ENCODE results near the gene HNF1B. TPM values are rescaled to one million over a fixed set of nuclear protein-coding genes. Genes with fewer than 3 reads are reported as not detected.

HNF1B gene
- total and polyA plus RNA-seq, 4 donors: 1.6 to 5.7 (median 4.5) TPM

DNA sequence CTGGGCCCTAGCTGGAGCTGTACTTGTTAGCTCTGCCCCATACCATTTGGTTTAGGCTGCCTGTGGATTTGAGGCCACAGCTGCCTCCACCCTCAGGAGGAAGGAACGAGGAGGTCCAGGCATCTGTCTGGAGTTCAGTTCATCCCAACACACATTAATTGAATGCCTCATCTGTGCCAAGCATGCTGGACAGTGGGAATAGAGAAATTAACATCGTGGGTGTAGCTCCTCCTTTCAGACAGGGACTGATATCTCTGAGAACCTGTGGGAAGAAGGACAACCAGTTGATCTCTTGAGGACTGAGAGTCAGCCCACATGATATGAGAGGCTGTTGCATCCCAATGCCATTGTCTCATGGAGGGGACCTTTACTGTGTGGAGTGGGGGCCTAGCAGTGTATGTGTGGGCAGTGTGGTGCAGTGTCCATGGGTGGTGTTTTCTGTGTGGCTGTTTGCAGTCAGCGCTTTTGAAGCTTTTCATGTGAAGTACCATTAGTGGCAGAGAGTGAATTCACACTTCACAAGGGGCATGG lies 72.2 kb downstream of the HNF1B start:
- TF ChIP-seq HNF4A (conservative IDR thresholded peaks at IDR 0.05) (no peak), GABPA (IDR thresholded peaks at IDR 0.05 in 1 of 2, conservative IDR thresholded peaks at IDR 0.05 in 1 of 2) (no peak), TAF1 (conservative IDR thresholded peaks at IDR 0.05) (no peak), NR2F2 (IDR thresholded peaks at IDR 0.05) (no peak), YY1 (IDR thresholded peaks at IDR 0.05) (no peak), JUND (IDR thresholded peaks at IDR 0.05) (no peak), RXRA (IDR thresholded peaks at IDR 0.05) (no peak), FOXA2 (IDR thresholded peaks at IDR 0.05) (no peak), EGR1 (IDR thresholded peaks at IDR 0.05; ENCODE audit: low read depth in 2 of 2) (no peak), RAD21 (IDR thresholded peaks at IDR 0.05) (no peak), SP1 (IDR thresholded peaks at IDR 0.05) (no peak)
- TF ChIP-seq, protein P1, sequence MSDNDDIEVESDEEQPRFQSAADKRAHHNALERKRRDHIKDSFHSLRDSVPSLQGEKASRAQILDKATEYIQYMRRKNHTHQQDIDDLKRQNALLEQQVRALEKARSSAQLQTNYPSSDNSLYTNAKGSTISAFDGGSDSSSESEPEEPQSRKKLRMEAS (IDR thresholded peaks at IDR 0.05): no peak
- TF ChIP-seq, protein P2, sequence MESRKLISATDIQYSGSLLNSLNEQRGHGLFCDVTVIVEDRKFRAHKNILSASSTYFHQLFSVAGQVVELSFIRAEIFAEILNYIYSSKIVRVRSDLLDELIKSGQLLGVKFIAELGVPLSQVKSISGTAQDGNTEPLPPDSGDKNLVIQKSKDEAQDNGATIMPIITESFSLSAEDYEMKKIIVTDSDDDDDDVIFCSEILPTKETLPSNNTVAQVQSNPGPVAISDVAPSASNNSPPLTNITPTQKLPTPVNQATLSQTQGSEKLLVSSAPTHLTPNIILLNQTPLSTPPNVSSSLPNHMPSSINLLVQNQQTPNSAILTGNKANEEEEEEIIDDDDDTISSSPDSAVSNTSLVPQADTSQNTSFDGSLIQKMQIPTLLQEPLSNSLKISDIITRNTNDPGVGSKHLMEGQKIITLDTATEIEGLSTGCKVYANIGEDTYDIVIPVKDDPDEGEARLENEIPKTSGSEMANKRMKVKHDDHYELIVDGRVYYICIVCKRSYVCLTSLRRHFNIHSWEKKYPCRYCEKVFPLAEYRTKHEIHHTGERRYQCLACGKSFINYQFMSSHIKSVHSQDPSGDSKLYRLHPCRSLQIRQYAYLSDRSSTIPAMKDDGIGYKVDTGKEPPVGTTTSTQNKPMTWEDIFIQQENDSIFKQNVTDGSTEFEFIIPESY (IDR thresholded peaks at IDR 0.05): no peak
- TF ChIP-seq, protein P3, sequence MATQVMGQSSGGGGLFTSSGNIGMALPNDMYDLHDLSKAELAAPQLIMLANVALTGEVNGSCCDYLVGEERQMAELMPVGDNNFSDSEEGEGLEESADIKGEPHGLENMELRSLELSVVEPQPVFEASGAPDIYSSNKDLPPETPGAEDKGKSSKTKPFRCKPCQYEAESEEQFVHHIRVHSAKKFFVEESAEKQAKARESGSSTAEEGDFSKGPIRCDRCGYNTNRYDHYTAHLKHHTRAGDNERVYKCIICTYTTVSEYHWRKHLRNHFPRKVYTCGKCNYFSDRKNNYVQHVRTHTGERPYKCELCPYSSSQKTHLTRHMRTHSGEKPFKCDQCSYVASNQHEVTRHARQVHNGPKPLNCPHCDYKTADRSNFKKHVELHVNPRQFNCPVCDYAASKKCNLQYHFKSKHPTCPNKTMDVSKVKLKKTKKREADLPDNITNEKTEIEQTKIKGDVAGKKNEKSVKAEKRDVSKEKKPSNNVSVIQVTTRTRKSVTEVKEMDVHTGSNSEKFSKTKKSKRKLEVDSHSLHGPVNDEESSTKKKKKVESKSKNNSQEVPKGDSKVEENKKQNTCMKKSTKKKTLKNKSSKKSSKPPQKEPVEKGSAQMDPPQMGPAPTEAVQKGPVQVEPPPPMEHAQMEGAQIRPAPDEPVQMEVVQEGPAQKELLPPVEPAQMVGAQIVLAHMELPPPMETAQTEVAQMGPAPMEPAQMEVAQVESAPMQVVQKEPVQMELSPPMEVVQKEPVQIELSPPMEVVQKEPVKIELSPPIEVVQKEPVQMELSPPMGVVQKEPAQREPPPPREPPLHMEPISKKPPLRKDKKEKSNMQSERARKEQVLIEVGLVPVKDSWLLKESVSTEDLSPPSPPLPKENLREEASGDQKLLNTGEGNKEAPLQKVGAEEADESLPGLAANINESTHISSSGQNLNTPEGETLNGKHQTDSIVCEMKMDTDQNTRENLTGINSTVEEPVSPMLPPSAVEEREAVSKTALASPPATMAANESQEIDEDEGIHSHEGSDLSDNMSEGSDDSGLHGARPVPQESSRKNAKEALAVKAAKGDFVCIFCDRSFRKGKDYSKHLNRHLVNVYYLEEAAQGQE (IDR thresholded peaks at IDR 0.05): no peak
- TF ChIP-seq, protein P4, sequence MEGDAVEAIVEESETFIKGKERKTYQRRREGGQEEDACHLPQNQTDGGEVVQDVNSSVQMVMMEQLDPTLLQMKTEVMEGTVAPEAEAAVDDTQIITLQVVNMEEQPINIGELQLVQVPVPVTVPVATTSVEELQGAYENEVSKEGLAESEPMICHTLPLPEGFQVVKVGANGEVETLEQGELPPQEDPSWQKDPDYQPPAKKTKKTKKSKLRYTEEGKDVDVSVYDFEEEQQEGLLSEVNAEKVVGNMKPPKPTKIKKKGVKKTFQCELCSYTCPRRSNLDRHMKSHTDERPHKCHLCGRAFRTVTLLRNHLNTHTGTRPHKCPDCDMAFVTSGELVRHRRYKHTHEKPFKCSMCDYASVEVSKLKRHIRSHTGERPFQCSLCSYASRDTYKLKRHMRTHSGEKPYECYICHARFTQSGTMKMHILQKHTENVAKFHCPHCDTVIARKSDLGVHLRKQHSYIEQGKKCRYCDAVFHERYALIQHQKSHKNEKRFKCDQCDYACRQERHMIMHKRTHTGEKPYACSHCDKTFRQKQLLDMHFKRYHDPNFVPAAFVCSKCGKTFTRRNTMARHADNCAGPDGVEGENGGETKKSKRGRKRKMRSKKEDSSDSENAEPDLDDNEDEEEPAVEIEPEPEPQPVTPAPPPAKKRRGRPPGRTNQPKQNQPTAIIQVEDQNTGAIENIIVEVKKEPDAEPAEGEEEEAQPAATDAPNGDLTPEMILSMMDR (IDR thresholded peaks at IDR 0.05; ENCODE audit: low read depth, low read length, missing input control): no peak
- TF ChIP-seq, protein P5, sequence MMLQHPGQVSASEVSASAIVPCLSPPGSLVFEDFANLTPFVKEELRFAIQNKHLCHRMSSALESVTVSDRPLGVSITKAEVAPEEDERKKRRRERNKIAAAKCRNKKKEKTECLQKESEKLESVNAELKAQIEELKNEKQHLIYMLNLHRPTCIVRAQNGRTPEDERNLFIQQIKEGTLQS (IDR thresholded peaks at IDR 0.05): no peak
- Histone ChIP-seq H3K27ac (ENCODE audit: low read depth in 1 of 2, low read length in 2 of 2) (no peak overlapping the region), H3K9me3 (ENCODE audit: control insufficient read depth in 4 of 4, low read length in 3 of 4) (no peaks in the 10 kb centered on the region), H3K4me1 (ENCODE audit: control insufficient read depth in 4 of 4, insufficient read depth in 4 of 4, low read length in 3 of 4) (peaks cover 0 to 23% (median 11%) of the 10 kb centered on the region in 4 donors), H3K4me3 (ENCODE audit: low read depth in 1 of 3, low read length in 3 of 3) (no peak overlapping the region), H3K9ac (ENCODE audit: low read depth in 1 of 2, low read length in 2 of 2) (no peak overlapping the region), H3K36me3 (ENCODE audit: control insufficient read depth in 4 of 4, insufficient read depth in 3 of 4, low read depth in 1 of 4, low read length in 3 of 4) (no peaks in the 10 kb centered on the region), H3K27me3 (ENCODE audit: control insufficient read depth in 4 of 4, insufficient read depth in 4 of 4, low read length in 3 of 4) (no peaks in the 10 kb centered on the region)
- WGBS: 87% methylated on average over 3 of the region's 3 CpGs
- DNase-seq (ENCODE audit: low spot score): no peak
